ENCODE results near the gene ATP7A. TPM values are rescaled to one million over a fixed set of nuclear protein-coding genes. Genes with fewer than 3 reads are reported as not detected.
"Not testable (repeated sequence)": the region's sequence is repeated elsewhere in the genome, so short reads cannot be mapped to it uniquely, and the experiment has no call there.

The ATP7A gene
- total RNA-seq, 1 donor from 2014 or later: 12.1 TPM

DNA sequence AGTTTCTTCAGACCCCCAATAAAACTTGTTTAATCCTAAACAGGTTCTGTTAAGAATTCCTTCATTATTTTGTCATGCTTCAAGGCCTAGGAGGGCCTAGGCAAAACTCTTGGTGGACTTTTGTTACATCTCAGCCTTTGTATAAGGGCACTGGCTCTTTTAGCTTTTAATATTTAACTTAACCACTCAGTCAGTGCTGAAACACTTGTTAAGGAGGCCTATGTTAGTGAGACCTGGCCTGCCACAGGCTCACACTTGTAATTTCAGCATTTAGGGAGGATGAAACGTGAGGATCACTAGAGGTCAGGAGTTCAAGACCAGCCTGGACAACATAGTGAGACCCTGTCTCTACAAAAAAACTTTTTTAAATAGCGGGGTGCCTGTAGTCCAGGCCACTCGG, 160.8 kb downstream of the ATP7A start:
- TF ChIP-seq, protein P1, sequence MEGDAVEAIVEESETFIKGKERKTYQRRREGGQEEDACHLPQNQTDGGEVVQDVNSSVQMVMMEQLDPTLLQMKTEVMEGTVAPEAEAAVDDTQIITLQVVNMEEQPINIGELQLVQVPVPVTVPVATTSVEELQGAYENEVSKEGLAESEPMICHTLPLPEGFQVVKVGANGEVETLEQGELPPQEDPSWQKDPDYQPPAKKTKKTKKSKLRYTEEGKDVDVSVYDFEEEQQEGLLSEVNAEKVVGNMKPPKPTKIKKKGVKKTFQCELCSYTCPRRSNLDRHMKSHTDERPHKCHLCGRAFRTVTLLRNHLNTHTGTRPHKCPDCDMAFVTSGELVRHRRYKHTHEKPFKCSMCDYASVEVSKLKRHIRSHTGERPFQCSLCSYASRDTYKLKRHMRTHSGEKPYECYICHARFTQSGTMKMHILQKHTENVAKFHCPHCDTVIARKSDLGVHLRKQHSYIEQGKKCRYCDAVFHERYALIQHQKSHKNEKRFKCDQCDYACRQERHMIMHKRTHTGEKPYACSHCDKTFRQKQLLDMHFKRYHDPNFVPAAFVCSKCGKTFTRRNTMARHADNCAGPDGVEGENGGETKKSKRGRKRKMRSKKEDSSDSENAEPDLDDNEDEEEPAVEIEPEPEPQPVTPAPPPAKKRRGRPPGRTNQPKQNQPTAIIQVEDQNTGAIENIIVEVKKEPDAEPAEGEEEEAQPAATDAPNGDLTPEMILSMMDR (IDR thresholded peaks at IDR 0.05): no peak
- no peak for DNase-seq (ENCODE audit: low spot score)
- Mint-ChIP-seq H3K9me3 (ENCODE audit: low read depth) (peaks cover 23% of the 10 kb centered on the region), H3K36me3 (ENCODE audit: low read depth) (no peaks in the 10 kb centered on the region), H3K27ac (ENCODE audit: unreplicated experiment) (no peak overlapping the region), H3K4me3 (ENCODE audit: unreplicated experiment) (no peak overlapping the region), H3K27me3 (ENCODE audit: low read depth) (no peaks in the 10 kb centered on the region), H3K4me1 (ENCODE audit: low read depth) (no peaks in the 10 kb centered on the region)

DNA sequence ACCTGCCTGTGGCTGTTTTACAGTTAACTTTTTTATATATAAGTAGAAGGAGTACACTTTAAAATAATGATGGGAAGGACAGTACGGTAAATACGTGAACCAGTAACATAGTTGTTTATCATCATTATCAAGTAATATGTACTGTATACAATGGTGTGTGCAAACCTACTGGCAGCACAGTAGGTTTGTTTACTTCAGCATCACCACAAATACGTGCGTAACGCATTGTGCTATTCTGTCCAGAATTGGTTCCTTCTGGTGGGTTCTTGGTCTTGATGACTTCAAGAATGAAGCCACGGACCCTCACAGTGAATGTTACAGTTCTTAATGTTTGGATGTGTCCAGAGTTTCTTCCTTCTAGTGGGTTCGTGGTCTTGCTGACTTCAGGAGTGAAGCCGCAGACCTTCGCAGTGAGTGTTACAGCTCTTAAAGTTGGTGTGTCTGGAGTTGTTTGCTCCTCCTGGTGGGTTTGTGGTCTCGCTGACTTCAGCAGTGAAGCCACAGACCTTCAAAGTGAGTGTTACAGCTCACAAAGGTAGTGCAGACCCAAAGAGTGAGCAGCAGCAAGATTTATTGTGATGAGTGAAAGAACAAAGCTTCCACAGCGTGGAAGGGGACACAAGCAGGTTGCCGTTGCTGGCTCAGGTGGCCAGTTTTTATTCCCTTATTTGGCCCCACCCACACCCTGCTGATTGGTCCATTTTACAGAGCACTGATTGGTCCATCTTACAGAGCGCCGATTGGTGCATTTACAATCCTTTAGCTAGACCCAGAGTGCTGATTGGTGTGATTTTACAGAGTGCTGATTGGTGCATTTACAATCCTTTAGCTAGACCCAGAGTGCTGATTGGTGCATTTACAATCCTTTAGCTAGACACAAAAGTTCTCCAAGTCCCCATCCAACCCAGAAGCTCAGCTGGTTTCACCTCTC, 162.9 kb downstream of the ATP7A start:
- not testable (repeated sequence) for DNase-seq (ENCODE audit: low spot score); H3K27me3 Mint-ChIP-seq (ENCODE audit: low read depth); H3K36me3 Mint-ChIP-seq (ENCODE audit: low read depth); H3K27ac Mint-ChIP-seq (ENCODE audit: unreplicated experiment); H3K4me1 Mint-ChIP-seq (ENCODE audit: low read depth); H3K4me3 Mint-ChIP-seq (ENCODE audit: unreplicated experiment)
- H3K9me3 Mint-ChIP-seq (ENCODE audit: low read depth): peaks cover 23% of the 10 kb centered on the region

DNA sequence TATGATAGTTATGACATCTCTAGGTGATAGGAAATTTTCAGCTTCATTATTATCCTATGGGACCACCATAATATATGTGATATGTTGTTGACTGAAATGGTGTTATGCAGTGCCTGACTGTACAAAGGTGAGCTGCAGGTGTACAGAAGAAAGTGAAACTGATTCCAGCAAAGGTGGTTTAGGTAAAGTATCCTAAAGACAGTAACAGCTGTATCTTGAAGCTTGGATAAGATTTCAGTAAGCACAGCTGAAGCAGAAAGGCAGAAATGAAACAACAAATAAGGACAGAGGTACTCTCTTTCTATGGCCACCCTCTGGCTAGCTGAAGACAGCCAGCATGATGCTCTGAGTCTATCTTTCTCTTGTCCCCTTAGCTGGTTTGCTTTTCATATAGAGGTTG, 163.6 kb downstream of the ATP7A start:
- Mint-ChIP-seq H3K4me3 (ENCODE audit: unreplicated experiment) (no peak overlapping the region), H3K4me1 (ENCODE audit: low read depth) (no peaks in the 10 kb centered on the region), H3K9me3 (ENCODE audit: low read depth) (peaks cover 21% of the 10 kb centered on the region), H3K27me3 (ENCODE audit: low read depth) (no peaks in the 10 kb centered on the region), H3K36me3 (ENCODE audit: low read depth) (no peaks in the 10 kb centered on the region), H3K27ac (ENCODE audit: unreplicated experiment) (no peak overlapping the region)
- TF ChIP-seq, protein P1 (IDR thresholded peaks at IDR 0.05): no peak
- no peak for DNase-seq (ENCODE audit: low spot score)

DNA sequence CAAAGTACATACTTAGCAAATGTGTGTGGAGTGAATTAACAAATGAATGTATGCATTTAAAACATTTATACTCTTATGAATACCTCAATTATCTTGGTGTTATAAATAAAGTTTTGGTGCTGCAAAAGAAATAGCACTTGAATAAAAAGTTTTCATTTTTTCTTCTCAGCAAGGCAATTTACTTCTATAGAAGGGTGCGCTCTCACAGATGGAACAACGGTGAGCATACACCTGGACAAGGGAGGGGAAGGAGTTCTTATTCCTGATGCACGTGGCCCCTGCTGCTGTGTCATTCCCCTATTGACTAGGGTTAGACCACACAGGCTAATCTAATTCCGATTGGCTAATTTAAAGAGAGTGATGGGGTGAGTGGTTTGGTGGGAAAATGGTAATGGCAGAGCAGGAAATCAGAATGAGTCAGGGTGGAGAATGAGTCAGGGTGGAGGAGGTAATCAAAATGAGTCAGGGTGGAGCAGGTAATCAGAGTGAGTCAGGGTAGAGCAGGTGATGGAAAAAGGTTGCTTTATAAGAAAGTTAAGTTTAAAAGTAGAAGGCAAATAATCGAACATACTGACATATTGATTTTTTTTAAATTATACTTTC, 165.4 kb downstream of the ATP7A start:
- no peak overlapping the region for H3K27ac Mint-ChIP-seq (ENCODE audit: unreplicated experiment)
- DNase-seq (ENCODE audit: low spot score): no peak
- H3K4me1 Mint-ChIP-seq (ENCODE audit: low read depth): no peaks in the 10 kb centered on the region
- H3K9me3 Mint-ChIP-seq (ENCODE audit: low read depth): peaks cover 20% of the 10 kb centered on the region
- peaks cover 2% of the 10 kb centered on the region for H3K27me3 Mint-ChIP-seq (ENCODE audit: low read depth)
- H3K4me3 Mint-ChIP-seq (ENCODE audit: unreplicated experiment): no peak overlapping the region
- H3K36me3 Mint-ChIP-seq (ENCODE audit: low read depth): no peaks in the 10 kb centered on the region
- TF ChIP-seq, protein P1 (IDR thresholded peaks at IDR 0.05): no peak

DNA sequence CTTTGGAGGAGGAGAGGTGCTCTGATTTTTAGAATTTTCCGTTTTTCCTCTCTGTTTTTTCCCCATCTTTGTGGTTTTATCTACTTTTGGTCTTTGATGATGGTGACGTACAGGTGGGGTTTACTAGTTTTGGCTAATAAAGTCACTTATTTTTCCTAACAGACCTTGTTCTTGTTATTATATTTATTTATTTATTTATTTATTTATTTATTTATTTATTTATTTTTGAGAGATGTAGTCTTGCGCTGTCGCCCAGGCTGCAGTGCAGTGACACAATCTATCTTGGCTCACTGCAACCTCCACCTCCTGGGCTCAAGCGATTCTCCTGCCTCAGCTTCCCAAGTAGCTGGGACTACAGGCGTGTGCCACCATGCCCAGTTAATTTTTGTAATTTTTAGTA, 170.9 kb downstream of the ATP7A start:
- H3K9me3 Mint-ChIP-seq (ENCODE audit: low read depth): peaks cover 12% of the 10 kb centered on the region
- not testable (repeated sequence) for H3K27me3 Mint-ChIP-seq (ENCODE audit: low read depth); DNase-seq (ENCODE audit: low spot score); H3K4me1 Mint-ChIP-seq (ENCODE audit: low read depth); H3K27ac Mint-ChIP-seq (ENCODE audit: unreplicated experiment); H3K4me3 Mint-ChIP-seq (ENCODE audit: unreplicated experiment); H3K36me3 Mint-ChIP-seq (ENCODE audit: low read depth)

DNA sequence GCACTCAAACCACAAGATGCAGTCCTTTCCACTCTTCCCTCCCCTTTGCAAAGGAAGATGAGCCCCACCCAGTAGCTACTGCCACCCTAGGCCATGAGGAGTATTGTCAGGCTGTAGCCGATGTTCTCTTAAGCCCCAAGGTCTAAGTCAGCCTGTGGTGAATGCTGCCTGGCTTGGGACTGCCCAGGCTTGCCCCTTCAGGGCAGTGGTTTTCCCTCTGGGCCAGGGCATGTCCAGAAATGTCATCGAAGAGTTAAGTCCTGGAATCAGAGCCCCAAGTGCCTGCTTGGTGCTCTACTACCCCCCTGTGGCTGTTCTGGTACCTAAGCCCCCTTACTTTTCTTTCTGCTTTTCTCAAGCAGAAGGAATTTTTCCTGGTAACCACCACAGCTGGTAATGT, 181.8 kb downstream of the ATP7A start:
- TF ChIP-seq, protein P1 (IDR thresholded peaks at IDR 0.05): peak; percentile 75
- H3K27ac Mint-ChIP-seq (ENCODE audit: unreplicated experiment): no peak overlapping the region
- H3K4me3 Mint-ChIP-seq (ENCODE audit: unreplicated experiment): no peak overlapping the region
- H3K36me3 Mint-ChIP-seq (ENCODE audit: low read depth): no peaks in the 10 kb centered on the region
- H3K9me3 Mint-ChIP-seq (ENCODE audit: low read depth): peaks cover 29% of the 10 kb centered on the region
- no peaks in the 10 kb centered on the region for H3K4me1 Mint-ChIP-seq (ENCODE audit: low read depth)
- no peaks in the 10 kb centered on the region for H3K27me3 Mint-ChIP-seq (ENCODE audit: low read depth)
- DNase-seq (ENCODE audit: low spot score): no peak

Measured in chondrocyte (in vitro differentiated cells).